Lung (tissue), 12 donors: Measurements from ENCODE around the gene GLI3. TPM values are rescaled to one million over a fixed set of nuclear protein-coding genes. Genes with fewer than 3 reads are reported as not detected.

Source experiments
- ATAC-seq: fragments of 200-7000 bp; cut with Tn5 transposase; one replicate; pipeline ENCODE4 v1.9.1; 2020; ENCODE audit warnings: moderate number of reproducible peaks; ENCODE audit not compliant: insufficient read depth, low FRiP score
- DNase-seq, 3 donors: peaks; one replicate each; pipeline ENCODE4 v3.0.0-alpha.2; 2013 to 2017
- H3K27ac ChIP-seq, 2 donors: one replicate each; pipeline ENCODE4 v1.5.1; 2013; ENCODE audit warnings: mild to moderate bottlenecking in 2 of 2, moderate library complexity in 2 of 2, control low read depth in 1 of 2, inconsistent platforms in 1 of 2, low read depth in 1 of 2, low read length in 1 of 2
- H3K27me3 ChIP-seq, 3 donors: one replicate each; pipeline ENCODE4 v1.5.1; 2013; ENCODE audit warnings: low read length in 2 of 3; ENCODE audit not compliant: control insufficient read depth in 3 of 3, insufficient read depth in 3 of 3
- H3K36me3 ChIP-seq, 4 donors: one replicate each; pipeline ENCODE4 v1.5.1; 2013; ENCODE audit warnings: low read length in 4 of 4, mild to moderate bottlenecking in 1 of 4, moderate library complexity in 1 of 4; ENCODE audit not compliant: control insufficient read depth in 4 of 4, insufficient read depth in 4 of 4
- H3K4me1 ChIP-seq, 5 donors: one replicate each; pipeline ENCODE4 v1.5.1; 2013; ENCODE audit warnings: low read length in 5 of 5, mild to moderate bottlenecking in 2 of 5, moderate library complexity in 1 of 5; ENCODE audit not compliant: control insufficient read depth in 5 of 5, insufficient read depth in 5 of 5
- H3K4me3 ChIP-seq: one replicate; pipeline ENCODE4 v1.5.1; 2013; ENCODE audit warnings: mild to moderate bottlenecking, control low read depth, moderate library complexity
- H3K9ac ChIP-seq, 2 donors: one replicate each; pipeline ENCODE4 v1.5.1; 2013; ENCODE audit warnings: low read length in 2 of 2, control low read depth in 1 of 2; ENCODE audit not compliant: insufficient read depth in 1 of 2
- H3K9me3 ChIP-seq, 4 donors: one replicate each; pipeline ENCODE4 v1.5.1; 2013; ENCODE audit warnings: low read length in 3 of 4, mild to moderate bottlenecking in 1 of 4, moderate library complexity in 1 of 4; ENCODE audit not compliant: control insufficient read depth in 4 of 4, insufficient read depth in 3 of 4
- WGBS, 2 donors: extraction: QIAGEN DNeasy Blood & Tissue Kit; methylation state at CpG; one replicate each; pipeline ENCODE4 v1.1.7; 2013; 5-methylcytosine and 5-hydroxymethylcytosine counted together
- polyA plus RNA-seq, 2 donors: library from polyadenylated mRNA; stranded (reverse); fragments of 200-250 nt; gene quantifications; one replicate each; pipeline ENCODE4 v1.2.1, GENCODE V29; 2013
- total RNA-seq, 2 donors: library from RNA; depleted of rRNA in 1 of 2; stranded (reverse); fragments of >200 nt in 1 of 2; gene quantifications; one replicate each; pipeline ENCODE4 v1.2.1, GENCODE V29; 2014 to 2021
- TF ChIP-seq, protein P1 (sequence below): IDR thresholded peaks from 2 replicates; pipeline ENCODE4 v1.5.1; 2012; ENCODE audit warnings: mild to moderate bottlenecking; ENCODE audit errors: control extremely low read depth, extremely low read depth
- donor health status: control.
- donor health status: control.
- donor health status: Bipolar disorder and iron deficiency.
- donor health status: healthy.
- donor health status: DM: yes; HTN: yes; CAD: no.

The GLI3 gene
- total and polyA plus RNA-seq, 4 donors, result 2.0 to 23.4 (median 10.3) TPM

DNA sequence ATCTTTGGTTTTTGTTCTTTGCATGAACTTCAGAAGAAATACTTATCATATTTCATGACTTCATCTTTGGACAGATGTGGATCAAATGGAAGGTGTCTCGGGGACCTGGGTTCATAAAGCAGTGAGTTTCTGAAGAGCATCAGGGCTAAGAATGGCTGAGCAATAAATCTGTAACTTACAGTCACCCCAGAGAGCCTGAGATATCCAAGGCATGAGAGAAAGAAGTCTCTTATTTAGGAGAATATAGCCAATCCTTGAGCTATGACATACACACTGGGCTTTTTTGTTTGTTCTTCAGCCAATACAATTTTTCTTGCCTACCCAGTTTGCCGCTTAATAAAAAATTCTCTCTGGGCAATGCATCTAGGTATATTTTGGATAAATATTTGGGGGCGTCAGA is 281.6 kb downstream of the GLI3 start:
- Histone ChIP-seq H3K9ac (peak overlapping the region in 1 of 2 donors; percentile 19), H3K36me3 (peaks cover 0 to 4% (median 2%) of the 10 kb centered on the region in 4 donors), H3K9me3 (no peaks in the 10 kb centered on the region), H3K4me3 (no peak overlapping the region), H3K27me3 (no peaks in the 10 kb centered on the region), H3K4me1 (peaks cover 7 to 42% (median 20%) of the 10 kb centered on the region in 5 donors), H3K27ac (no peak overlapping the region)
- TF ChIP-seq, protein P1, sequence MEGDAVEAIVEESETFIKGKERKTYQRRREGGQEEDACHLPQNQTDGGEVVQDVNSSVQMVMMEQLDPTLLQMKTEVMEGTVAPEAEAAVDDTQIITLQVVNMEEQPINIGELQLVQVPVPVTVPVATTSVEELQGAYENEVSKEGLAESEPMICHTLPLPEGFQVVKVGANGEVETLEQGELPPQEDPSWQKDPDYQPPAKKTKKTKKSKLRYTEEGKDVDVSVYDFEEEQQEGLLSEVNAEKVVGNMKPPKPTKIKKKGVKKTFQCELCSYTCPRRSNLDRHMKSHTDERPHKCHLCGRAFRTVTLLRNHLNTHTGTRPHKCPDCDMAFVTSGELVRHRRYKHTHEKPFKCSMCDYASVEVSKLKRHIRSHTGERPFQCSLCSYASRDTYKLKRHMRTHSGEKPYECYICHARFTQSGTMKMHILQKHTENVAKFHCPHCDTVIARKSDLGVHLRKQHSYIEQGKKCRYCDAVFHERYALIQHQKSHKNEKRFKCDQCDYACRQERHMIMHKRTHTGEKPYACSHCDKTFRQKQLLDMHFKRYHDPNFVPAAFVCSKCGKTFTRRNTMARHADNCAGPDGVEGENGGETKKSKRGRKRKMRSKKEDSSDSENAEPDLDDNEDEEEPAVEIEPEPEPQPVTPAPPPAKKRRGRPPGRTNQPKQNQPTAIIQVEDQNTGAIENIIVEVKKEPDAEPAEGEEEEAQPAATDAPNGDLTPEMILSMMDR, result no peak
- DNase-seq (no peak), ATAC-seq (no peak)
- 36% methylated on average over 3 of the region's 3 CpGs for WGBS, 2 donors

DNA sequence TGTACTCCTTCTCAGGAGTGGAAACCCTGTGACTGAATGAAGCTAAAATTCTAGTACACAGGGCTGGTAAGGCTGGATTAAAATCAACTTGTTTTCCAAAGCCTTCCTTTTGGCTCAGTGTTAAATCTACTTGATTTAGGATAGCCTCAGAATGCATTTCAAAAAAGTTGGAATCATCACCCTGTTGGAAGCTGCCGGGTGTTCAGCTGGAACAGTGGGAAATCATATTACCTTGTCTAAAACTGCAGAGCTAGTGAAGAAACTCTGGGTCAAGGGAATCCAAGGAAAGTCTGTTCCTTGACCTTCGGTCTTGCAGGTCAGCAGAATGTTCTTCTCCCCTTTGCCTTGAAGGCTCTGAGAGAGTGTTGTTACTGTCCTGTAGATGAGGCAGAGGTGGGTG is 282.0 kb downstream of the GLI3 start:
- Histone ChIP-seq H3K27me3 (no peaks in the 10 kb centered on the region), H3K27ac (no peak overlapping the region), H3K4me3 (no peak overlapping the region), H3K4me1 (peaks cover 7 to 42% (median 20%) of the 10 kb centered on the region in 5 donors), H3K36me3 (no peaks in the 10 kb centered on the region), H3K9me3 (no peaks in the 10 kb centered on the region), H3K9ac (peak overlapping the region in 1 of 2 donors; percentile 19)
- TF ChIP-seq, protein P1, result no peak
- WGBS, 2 donors, result 85 to 86% methylated on average over 2 of the region's 2 CpGs
- DNase-seq (no peak), ATAC-seq (no peak)

DNA sequence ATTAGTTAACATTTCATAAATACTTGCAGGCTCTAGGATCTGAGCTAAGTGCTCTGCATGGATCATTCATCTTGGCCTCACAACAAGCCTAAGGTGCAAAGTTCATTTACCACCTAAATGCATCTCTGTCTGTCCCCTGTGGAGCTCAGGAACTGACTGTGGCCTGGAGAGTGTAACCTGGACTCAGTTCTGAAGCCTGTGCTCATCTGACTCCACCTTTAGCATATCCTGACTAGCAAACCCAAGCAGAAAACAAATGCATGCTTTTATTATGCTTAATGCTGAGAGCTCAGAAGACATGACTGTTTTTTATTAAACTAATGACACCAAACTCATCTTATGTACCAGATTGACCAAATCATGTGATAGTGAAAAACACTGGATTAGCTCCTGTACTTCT is 288.5 kb downstream of the GLI3 start:
- Histone ChIP-seq H3K27me3 (peaks cover 0 to 2% (median 0%) of the 10 kb centered on the region in 3 donors), H3K4me3 (no peak overlapping the region), H3K36me3 (no peaks in the 10 kb centered on the region), H3K4me1 (peaks cover 0 to 5% (median 0%) of the 10 kb centered on the region in 5 donors), H3K9me3 (no peaks in the 10 kb centered on the region), H3K9ac (no peak overlapping the region), H3K27ac (no peak overlapping the region)
- TF ChIP-seq, protein P1, result no peak
- no peak for ATAC-seq
- no peak for DNase-seq

GRCh38 chr7:41943094-41943577 is 293.9 kb downstream of the GLI3 start:
- TF ChIP-seq, protein P1, result peak; percentile 83
- Histone ChIP-seq H3K27me3 (peaks cover 0 to 2% (median 0%) of the 10 kb centered on the region in 3 donors), H3K36me3 (no peaks in the 10 kb centered on the region), H3K27ac (no peak overlapping the region), H3K9me3 (no peaks in the 10 kb centered on the region), H3K4me1 (peaks cover 0 to 12% (median 2%) of the 10 kb centered on the region in 5 donors), H3K9ac (peak overlapping the region in 1 of 2 donors; percentile 75), H3K4me3 (no peak overlapping the region)
- peak; percentile 85 for ATAC-seq
- WGBS, 2 donors, result 0 to 1% methylated on average over 16 of the region's 16 CpGs
- DNase-seq, result peak; percentile 87 to 90 (median 87)
